Measurements from ENCODE around the gene GALNT18.
"Not testable (repeated sequence)": the region's sequence is repeated elsewhere in the genome, so short reads cannot be mapped to it uniquely, and the experiment has no call there.

Gene GALNT18

DNA sequence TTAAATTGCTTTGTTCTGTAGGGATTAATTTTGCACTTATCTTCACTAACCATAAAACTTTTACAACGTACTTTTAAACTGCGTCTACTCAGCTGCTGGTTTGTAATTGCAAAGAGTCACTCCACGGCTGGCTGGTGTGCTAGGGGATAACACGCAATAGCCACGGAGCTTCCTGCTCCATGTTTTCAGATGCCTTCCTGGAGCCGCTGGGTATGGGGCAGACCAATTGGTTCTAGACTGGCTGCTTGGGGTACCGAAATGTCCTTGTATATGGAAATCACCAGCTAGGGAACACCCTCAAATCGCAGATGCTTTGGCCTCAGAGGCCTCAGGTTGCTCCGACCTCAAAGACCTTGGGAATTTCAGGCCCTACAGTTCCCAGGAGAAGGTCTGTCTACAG, 265.0 kb downstream of the GALNT18 start:
- in situ Hi-C loops (cut with HindIII; ENCODE audit: low sequenced_read_pairs), result no loop called here

DNA sequence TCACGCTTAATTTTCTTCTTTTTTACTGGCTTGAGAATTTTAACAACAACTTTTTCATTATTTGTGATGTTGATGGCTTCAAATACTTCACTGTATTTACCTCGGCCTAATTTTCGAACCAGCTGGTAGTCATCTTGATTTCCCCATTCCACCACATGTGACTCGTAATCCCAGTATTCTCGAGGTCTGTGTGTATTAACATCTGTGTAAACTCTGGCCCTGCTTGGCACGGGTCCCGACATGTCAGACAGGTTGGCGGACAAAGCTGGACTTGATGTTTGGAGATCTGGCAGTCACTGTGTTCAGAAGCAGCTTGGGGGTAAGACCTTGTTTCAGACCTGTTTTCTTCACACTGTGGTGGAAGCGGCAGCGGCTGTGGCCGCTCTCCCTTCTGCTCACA, 268.9 kb downstream of the GALNT18 start, which contains the start of gene CSNK2A3:
Gene CSNK2A3 (minus strand): TSS at position 373 of the 400 bp plus-strand sequence. CDS start 131 bp downstream, at position 242.
- DNase-seq (ENCODE audit: low read depth); H3K4me3 ChIP-seq (ENCODE audit: low read depth, low read length); in situ Hi-C loops (cut with HindIII; ENCODE audit: low sequenced_read_pairs): not testable (repeated sequence)

More for the DNA sequence above, 265.0 kb downstream of the GALNT18 start:
- DNase-seq (ENCODE audit: low read depth), result no peak
- TF ChIP-seq, protein P1, sequence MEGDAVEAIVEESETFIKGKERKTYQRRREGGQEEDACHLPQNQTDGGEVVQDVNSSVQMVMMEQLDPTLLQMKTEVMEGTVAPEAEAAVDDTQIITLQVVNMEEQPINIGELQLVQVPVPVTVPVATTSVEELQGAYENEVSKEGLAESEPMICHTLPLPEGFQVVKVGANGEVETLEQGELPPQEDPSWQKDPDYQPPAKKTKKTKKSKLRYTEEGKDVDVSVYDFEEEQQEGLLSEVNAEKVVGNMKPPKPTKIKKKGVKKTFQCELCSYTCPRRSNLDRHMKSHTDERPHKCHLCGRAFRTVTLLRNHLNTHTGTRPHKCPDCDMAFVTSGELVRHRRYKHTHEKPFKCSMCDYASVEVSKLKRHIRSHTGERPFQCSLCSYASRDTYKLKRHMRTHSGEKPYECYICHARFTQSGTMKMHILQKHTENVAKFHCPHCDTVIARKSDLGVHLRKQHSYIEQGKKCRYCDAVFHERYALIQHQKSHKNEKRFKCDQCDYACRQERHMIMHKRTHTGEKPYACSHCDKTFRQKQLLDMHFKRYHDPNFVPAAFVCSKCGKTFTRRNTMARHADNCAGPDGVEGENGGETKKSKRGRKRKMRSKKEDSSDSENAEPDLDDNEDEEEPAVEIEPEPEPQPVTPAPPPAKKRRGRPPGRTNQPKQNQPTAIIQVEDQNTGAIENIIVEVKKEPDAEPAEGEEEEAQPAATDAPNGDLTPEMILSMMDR (IDR thresholded peaks at IDR 0.05; ENCODE audit: low read depth, low read length, missing control alignments), result no peak
- H3K4me3 ChIP-seq (ENCODE audit: low read depth, low read length), result no peak overlapping the region

DNA sequence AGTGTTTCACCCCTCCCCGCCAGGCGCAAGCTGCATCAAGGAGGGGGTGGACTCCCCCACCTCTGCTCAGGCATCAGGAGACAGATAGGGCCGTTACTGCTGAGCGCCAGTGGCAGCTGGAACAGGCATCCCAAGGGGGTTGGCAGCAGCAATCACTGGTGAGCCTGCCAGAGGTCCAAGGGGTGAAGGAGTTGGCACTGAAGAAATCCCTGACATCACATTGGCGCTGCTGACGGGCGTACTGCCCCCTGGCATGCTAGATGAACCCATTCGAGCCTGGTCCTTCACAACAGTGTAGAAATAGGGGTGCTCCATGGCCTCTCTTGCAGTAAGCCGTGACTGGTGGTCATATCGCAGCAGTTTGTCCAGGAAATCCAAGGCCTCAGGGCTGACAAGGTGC, 270.0 kb downstream of the GALNT18 start:
- in situ Hi-C loops (cut with HindIII; ENCODE audit: low sequenced_read_pairs); H3K4me3 ChIP-seq (ENCODE audit: low read depth, low read length); DNase-seq (ENCODE audit: low read depth): not testable (repeated sequence)

DNA sequence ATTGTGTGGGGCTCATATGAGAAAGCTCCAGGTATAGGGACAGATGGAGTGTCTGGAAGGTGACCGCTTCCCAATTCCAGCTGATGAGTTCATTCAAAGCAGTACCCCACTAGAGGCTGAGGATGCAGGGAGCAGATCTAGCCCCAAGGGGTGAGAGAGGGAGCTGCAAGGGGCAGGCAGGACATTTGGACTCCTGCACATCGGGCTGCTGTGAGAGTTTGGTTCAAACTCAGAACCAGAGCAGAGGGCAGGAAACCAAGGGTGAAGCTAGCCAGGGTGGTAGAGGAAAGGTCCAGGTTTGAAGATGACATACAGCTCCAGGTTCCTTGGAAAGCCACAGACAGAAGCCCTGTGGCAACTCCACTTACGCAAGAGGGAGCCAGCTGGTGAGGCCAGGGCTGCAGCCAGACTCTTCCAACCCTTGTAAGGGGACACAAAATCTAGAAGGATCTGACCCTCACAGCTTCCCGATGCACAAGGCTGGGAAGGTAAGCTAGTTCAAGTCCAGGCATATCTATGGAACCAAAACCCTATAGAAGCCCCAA, 270.7 kb downstream of the GALNT18 start:
- in situ Hi-C loops (cut with HindIII; ENCODE audit: low sequenced_read_pairs), result no loop called here
- TF ChIP-seq, protein P1 (IDR thresholded peaks at IDR 0.05; ENCODE audit: low read depth, low read length, missing control alignments), result no peak
- no peak overlapping the region for H3K4me3 ChIP-seq (ENCODE audit: low read depth, low read length)
- DNase-seq (ENCODE audit: low read depth), result no peak

DNA sequence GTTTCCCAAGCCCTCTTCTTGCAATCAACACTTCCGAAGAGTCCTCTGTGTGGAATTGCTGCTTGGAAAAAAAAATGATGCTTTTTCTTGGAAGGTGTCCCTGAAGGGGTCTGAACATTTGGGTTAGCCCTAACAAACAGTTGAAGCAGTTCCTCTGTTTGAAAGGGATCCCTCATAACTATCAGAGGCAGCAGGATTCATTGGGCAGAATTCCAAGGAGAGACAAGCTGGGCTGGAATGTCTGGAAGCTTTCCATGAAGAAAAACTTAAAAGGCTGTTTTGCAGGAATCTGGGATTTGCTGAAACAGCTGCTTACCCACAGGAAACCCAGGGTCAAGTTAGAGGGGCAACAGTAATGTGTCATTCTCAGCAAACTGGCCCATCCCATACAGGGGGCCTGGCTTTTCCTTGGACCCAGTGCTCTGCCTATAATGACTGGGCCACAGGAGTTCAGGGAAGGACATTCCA, 271.9 kb downstream of the GALNT18 start:
- in situ Hi-C loops (cut with HindIII; ENCODE audit: low sequenced_read_pairs), result no loop called here
- no peak overlapping the region for H3K4me3 ChIP-seq (ENCODE audit: low read depth, low read length)
- TF ChIP-seq, protein P1 (IDR thresholded peaks at IDR 0.05; ENCODE audit: low read depth, low read length, missing control alignments), result no peak
- DNase-seq (ENCODE audit: low read depth), result peak; percentile 87

DNA sequence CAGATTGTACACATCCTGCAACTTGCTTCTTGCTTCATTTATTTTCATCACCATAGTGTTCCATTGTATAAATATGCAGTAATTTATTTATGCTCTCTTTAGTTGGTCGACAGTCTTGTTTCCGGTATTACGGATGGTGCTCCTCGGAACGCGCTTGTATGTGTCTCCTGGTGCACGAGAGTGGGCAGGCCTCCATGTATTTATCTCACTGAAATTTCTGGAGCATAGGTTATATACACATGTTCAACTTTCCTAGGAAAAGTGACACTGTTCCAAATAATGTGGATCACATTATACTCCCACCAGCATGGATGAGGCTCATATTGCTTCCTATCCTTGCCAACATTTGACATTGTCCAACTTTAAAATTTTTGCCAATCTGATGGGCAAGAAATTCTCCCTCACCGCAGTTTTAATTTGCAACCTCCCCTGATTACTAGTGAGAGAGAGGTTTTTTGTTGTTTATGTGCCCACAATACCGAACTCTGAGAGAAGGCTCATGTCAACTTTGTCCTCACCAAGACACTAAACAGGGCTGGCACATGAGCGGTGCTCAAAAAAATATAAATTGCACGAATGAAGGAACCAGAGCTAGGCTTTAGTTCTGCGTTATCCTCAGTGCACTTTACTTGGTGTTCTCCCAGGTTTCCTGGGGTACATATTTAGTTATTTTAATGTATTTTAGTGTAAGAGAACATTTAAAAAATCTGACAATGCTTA, 272.5 kb downstream of the GALNT18 start:
- H3K4me3 ChIP-seq (ENCODE audit: low read depth, low read length), result no peak overlapping the region
- TF ChIP-seq, protein P1 (IDR thresholded peaks at IDR 0.05; ENCODE audit: low read depth, low read length, missing control alignments), result no peak
- in situ Hi-C loops (cut with HindIII; ENCODE audit: low sequenced_read_pairs), result no loop called here
- DNase-seq (ENCODE audit: low read depth), result no peak

DNA sequence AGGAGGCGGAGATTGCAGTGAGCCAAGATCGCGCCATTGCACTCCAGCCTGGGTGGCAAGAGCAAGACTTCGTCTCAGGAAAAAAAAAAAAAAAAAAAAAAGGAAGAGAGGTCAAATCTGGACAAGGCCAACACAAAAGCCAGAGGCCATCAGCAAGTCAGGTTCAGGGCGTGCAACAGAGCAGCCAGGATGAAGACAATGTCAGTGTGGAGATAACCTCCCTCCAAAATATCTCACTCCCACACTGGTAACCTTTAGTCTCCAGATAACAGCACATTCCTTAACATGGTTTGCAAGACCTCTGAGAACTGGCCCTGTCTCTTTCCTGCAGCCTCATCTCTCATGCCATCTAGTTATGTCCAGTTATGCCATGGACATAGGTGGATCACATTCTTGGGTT, 273.5 kb downstream of the GALNT18 start:
- TF ChIP-seq, protein P1 (IDR thresholded peaks at IDR 0.05; ENCODE audit: low read depth, low read length, missing control alignments), result no peak
- H3K4me3 ChIP-seq (ENCODE audit: low read depth, low read length), result no peak overlapping the region
- in situ Hi-C loops (cut with HindIII; ENCODE audit: low sequenced_read_pairs), result no loop called here
- no peak for DNase-seq (ENCODE audit: low read depth)

Measured in astrocyte of the cerebellum (primary cell).